Vagina (tissue), 2 donors: Measurements from ENCODE around the gene CUX1.

Experiments
- POLR2AphosphoS5 ChIP-seq, 2 donors: sonication (generic); formaldehyde crosslinking; IDR thresholded peaks; one replicate each; pipeline ENCODE4 v1.9.0; 2017; ENCODE audit warnings: antibody characterized with exemption in 2 of 2, mild to moderate bottlenecking in 2 of 2, low read depth in 1 of 2; ENCODE audit not compliant: insufficient read depth in 1 of 2
- TF ChIP-seq, protein P1 (sequence below), 3 experiments: fragments of 450-650 bp in 2 of 3; fragments of 200-600 bp in 1 of 3; sonication (generic) in 1 of 3; IDR thresholded peaks; one replicate each; pipeline ENCODE4 v1.5.1; 2017 to 2019; ENCODE audit warnings: antibody characterized with exemption in 3 of 3, mild to moderate bottlenecking in 2 of 3, moderate library complexity in 2 of 3

- TF ChIP-seq POLR2AphosphoS5 (IDR thresholded peaks at IDR 0.05; ENCODE audit: insufficient read depth in 1 of 2, low read depth in 1 of 2), result no peak
- TF ChIP-seq, protein P1, sequence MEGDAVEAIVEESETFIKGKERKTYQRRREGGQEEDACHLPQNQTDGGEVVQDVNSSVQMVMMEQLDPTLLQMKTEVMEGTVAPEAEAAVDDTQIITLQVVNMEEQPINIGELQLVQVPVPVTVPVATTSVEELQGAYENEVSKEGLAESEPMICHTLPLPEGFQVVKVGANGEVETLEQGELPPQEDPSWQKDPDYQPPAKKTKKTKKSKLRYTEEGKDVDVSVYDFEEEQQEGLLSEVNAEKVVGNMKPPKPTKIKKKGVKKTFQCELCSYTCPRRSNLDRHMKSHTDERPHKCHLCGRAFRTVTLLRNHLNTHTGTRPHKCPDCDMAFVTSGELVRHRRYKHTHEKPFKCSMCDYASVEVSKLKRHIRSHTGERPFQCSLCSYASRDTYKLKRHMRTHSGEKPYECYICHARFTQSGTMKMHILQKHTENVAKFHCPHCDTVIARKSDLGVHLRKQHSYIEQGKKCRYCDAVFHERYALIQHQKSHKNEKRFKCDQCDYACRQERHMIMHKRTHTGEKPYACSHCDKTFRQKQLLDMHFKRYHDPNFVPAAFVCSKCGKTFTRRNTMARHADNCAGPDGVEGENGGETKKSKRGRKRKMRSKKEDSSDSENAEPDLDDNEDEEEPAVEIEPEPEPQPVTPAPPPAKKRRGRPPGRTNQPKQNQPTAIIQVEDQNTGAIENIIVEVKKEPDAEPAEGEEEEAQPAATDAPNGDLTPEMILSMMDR (IDR thresholded peaks at IDR 0.05), result no peak
These were observed 504.1 kb downstream of the CUX1 start for GRCh38 chr7:102321351-102322201.
